Cortex of kidney (tissue), 1 donor: Measurements from ENCODE around the gene MTA1.

Experiments used
- DNase-seq: peaks from one replicate; lab custom pipeline; 2025; lab: John Stamatoyannopoulos, UW

MTA1 gene

DNA sequence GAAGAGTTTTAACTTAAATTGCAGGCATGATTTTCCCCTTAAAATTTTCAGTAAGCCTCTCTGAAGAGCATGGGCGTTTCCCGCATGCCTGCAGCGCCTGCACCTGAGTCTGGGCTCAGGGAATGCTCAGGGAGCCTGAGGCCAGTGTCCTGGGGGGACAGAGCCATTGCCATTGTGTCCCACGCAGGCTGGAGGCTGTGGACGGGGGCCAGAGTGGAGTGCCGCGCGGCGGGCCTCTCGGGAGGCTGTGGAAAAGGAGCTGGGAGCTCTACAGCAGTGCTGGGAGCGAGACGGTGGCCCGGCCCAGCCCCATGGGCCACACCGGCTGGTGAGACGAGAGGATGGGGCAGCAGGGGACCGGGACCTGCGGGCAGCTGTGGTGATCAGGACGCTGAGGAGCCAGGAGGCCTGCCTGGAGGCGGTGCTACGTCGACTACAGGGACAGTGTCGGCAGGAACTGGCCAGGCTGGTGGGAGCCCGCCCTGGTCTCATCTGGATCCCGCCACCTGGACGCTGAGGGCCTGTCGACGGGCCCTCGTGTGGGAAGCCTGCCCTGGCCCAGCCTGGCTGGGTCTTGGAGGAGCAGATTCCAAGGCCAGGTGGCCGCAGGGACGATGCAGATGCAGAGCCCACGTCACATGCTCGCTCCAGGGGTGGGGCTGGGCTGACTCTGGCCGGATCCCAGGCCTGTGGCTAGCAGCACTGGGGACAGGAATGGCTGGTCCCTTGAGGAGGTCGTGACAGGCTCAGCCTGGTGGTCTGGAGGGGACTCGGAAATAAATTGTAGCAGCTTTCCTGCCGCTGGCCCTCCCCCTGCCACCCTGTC is 79.0 kb downstream of the MTA1 start:
- no peak for DNase-seq

- DNase-seq = no peak
Observed at GRCh38 chr14:105499256-105500035, 79.8 kb downstream of the MTA1 start.

GRCh38 chr14:105500036-105500725 is 80.6 kb downstream of the MTA1 start:
- no peak for DNase-seq

GRCh38 chr14:105500726-105501101 is 81.1 kb downstream of the MTA1 start:
- no peak for DNase-seq

DNA sequence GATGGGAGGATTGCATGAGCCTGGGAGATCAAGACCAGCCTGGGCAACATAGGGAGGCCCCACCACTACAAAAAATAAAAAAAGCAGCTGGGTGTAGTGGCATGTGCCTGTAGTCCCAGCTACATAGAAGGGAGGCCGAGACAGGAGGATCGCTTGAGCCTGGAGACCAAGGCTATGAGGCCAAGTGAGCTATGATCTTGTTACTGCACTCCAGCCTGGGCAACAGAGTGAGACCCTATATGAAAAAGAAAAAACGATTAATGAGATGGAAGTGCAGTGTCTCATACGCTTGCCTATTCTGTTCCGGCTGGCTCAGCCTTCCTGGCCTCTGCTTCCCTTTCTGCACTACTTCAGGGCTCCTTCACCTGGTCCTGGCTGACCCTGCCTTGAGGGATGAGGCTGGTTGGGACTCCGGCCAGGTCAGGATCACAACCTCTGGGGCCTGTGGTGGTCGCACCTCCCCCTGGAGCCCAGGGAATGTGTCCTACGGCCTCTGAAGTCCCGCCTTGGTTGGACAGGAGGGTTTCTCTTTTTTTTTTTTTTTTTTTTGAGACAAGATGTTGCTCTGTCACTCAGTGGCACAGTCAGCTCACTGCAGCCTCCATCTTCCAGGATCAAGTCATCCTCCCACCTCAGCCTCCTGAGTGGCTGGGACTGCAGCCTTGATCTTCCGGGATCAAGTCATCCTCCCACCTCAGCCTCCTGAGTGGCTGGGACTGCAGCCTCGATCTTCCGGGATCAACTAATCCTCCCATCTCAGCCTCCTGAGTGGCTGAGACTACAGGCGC is 82.1 kb downstream of the MTA1 start:
- no peak for DNase-seq

- DNase-seq = no peak
Observed at GRCh38 chr14:105502446-105503295, 83.0 kb downstream of the MTA1 start.

- DNase-seq = no peak
Observed at GRCh38 chr14:105503296-105503640, 83.6 kb downstream of the MTA1 start.

DNA sequence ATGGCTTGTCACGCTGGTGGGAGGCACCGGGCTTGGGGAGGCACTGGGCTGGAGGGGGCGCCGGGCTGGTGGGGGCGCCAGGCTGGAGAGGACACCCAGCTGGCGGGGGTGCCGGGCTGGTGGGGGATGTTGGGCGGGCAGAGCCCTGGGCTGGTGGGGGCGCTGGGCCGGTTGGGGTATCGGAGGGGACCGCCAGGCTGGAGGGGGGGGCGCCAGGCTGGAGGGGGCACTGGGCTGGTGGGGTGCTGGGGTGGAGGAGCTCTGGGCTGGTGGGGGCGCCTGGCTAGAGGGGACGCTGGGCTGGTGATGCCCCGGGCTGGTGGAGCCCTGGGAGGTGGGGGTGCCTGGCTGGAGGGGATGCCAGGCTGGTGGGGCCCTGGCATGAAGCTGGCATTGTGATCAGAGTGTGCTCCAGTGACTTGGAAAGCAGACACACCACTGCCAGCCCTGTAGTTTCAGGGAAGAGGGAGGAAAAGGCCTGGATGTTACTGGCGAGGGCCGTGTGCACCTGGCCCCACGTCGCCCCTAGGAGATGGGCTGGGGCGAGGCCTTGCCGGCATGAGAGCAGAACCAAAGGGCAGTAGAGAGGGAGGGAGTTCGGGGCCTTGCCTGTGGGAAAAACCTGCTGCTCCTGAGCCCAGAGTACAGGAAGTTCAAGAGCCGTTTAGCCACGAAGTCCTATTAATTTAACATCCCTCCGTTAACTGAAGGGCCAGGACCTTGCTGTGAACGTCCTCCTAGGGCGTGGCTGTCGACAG is 84.5 kb downstream of the MTA1 start:
- no peak for DNase-seq

GRCh38 chr14:105505101-105505500 is 85.5 kb downstream of the MTA1 start:
- no peak for DNase-seq

DNA sequence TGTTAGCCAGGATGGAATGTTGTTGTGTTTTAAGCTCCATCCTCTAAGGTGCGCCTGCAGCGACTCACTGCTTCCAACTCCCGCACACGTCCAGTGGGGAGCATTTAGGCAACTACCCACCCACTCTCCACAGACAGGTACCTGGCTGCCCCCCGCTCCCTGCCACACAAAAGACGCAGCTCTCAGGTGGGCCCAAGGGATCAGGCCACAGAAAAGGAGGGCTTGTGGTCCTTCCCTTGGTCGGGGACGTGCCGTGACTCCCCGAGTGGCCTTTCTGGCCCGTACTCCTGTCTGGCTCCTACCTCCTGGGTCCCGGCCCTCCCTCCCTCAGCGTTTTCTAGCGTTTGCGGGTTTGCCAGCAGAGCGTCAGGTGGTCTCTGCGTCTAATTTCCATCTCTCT is 87.6 kb downstream of the MTA1 start:
- no peak for DNase-seq

- DNase-seq = no peak
Observed at GRCh38 chr14:105508069-105508468, 88.4 kb downstream of the MTA1 start.

DNA sequence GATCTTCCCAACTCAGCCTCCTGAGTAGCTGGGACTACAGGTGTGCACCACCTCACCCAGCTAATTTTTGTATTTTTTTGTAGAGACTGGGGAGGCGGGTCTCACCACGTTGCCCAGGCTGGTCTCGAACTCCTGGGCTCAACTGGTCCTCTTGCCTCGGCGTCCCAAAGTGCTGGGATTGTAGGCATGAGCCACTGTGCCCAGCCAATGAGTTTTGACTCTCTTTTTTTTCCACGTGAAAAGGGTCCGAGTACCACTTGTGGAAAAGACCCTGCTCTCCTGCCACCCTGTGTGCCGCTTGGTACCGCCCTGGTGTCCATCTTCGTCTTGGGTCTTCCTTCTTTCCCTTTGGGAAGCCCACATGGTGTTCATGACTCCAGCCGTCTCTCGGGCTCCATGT is 89.0 kb downstream of the MTA1 start:
- DNase-seq = no peak

DNA sequence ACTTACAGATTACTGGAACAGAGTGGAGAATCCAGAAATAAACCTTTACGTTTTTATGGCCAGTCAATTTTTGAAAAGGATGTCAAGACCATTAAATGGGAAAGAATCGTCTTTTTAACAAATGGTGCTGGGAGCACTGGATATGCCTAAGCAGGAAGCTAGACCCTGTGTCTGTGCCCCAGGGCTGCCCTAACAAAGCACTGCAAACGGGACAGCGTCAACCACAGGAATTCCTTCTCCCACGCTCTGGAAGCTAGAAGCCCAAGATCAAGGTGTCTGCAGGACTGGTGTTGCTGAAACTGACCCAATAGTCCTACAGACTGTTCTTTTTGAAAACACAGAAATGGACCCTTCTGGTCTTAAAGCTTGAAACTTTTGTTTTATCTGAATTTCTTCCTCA is 97.5 kb downstream of the MTA1 start:
- no peak for DNase-seq

DNA sequence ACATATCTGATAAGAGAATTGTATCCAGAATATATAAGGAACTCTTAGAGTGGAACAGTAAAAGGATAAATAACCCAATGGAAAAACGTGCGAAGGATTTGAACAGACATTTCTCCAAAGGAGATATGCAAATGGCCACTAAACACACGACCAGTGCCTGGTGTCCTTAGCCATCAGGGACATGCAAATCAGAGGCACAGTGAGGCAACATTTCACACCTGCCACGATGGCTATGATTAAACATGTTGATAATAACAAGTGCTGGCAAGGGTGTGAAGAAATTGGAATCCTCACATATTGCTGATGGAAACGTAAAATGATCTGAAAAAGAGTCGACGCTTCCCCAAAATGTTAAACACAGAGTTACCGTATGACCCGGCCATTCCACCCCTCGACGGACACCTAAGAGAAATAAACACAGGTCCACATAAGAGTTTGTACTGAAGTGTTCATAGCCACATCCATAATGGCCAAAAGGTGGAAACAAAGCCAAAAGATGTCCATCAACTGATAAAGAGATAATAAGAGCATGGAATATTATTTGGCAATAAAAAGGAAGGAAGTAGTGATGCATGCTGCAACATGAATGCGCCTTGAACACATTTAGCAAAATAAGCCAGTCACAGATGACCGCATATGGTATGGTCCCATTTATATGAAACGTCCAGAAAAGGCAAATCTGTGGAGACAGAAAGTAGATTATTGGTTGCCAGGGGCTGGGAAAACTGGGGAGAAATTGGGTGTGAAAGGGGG is 100.5 kb downstream of the MTA1 start:
- no peak for DNase-seq
